Liver (tissue), 9 donors: ENCODE data around the gene DOCK1. TPM values are rescaled to one million over a fixed set of nuclear protein-coding genes. Genes with fewer than 3 reads are reported as not detected.

Source experiments
- DNase-seq: peaks from one replicate; pipeline ENCODE4 v3.0.0-alpha.2; 2017; ENCODE audit warnings: low spot score
- H3K27ac ChIP-seq, 2 donors: one replicate each; pipeline ENCODE4 v1.7.0; 2013; ENCODE audit warnings: inconsistent platforms in 2 of 2, low read length in 2 of 2, control low read depth in 1 of 2, low read depth in 1 of 2, mild to moderate bottlenecking in 1 of 2
- H3K27me3 ChIP-seq, 4 donors: one replicate each; pipeline versions ENCODE4 v1.6.1 to v1.7.0; 2013; ENCODE audit warnings: low read length in 3 of 4, inconsistent platforms in 1 of 4, mild to moderate bottlenecking in 1 of 4, moderate library complexity in 1 of 4; ENCODE audit not compliant: control insufficient read depth in 4 of 4, insufficient read depth in 4 of 4
- H3K36me3 ChIP-seq, 4 donors: one replicate each; pipeline versions ENCODE4 v1.6.1 to v1.7.0; 2013; ENCODE audit warnings: low read length in 3 of 4, mild to moderate bottlenecking in 3 of 4, low read depth in 1 of 4, moderate library complexity in 1 of 4; ENCODE audit not compliant: control insufficient read depth in 4 of 4, insufficient read depth in 3 of 4
- H3K4me1 ChIP-seq, 4 donors: one replicate each; pipeline versions ENCODE4 v1.6.1 to v1.7.0; 2013; ENCODE audit warnings: low read length in 3 of 4, mild to moderate bottlenecking in 3 of 4, moderate library complexity in 1 of 4; ENCODE audit not compliant: control insufficient read depth in 4 of 4, insufficient read depth in 4 of 4
- H3K4me3 ChIP-seq, 3 donors: one replicate each; pipeline versions ENCODE4 v1.6.1 to v1.7.0; 2013; ENCODE audit warnings: low read length in 3 of 3, control low read depth in 1 of 3, low read depth in 1 of 3, mild to moderate bottlenecking in 1 of 3
- H3K9ac ChIP-seq, 2 donors: one replicate each; pipeline ENCODE4 v1.7.0; 2013; ENCODE audit warnings: low read length in 2 of 2, mild to moderate bottlenecking in 2 of 2, moderate library complexity in 2 of 2, control low read depth in 1 of 2, low read depth in 1 of 2
- H3K9me3 ChIP-seq, 4 donors: one replicate each; pipeline versions ENCODE4 v1.6.1 to v1.7.0; 2013; ENCODE audit warnings: low read length in 3 of 4; ENCODE audit not compliant: control insufficient read depth in 4 of 4
- ATF3 ChIP-seq: IDR thresholded peaks from 2 replicates; pipeline ENCODE4 v1.6.1; 2016; ENCODE audit warnings: antibody characterized with exemption
- CTCF ChIP-seq: fragments of 150-350 bp; IDR thresholded peaks from 2 replicates; pipeline ENCODE4 v1.5.1; 2017; ENCODE audit warnings: improper control_type of control experiment, low read depth, low read length; ENCODE audit not compliant: missing input control
- EGR1 ChIP-seq, 2 donors: IDR thresholded peaks; 2 replicates each; pipeline ENCODE4 v1.6.1; 2016 to 2018; ENCODE audit warnings: antibody characterized with exemption in 2 of 2, low read depth in 2 of 2
- FOXA1 ChIP-seq: IDR thresholded peaks from 2 replicates; pipeline ENCODE4 v1.6.1; 2016; ENCODE audit warnings: antibody characterized with exemption
- FOXA2 ChIP-seq: IDR thresholded peaks from 2 replicates; pipeline ENCODE4 v1.6.1; 2016; ENCODE audit warnings: antibody characterized with exemption
- GABPA ChIP-seq, 2 donors: IDR thresholded peaks in 1 of 2; conservative IDR thresholded peaks in 1 of 2; 2 replicates each; pipeline ENCODE4 v1.6.1; 2016; ENCODE audit warnings: antibody characterized with exemption in 2 of 2, mild to moderate bottlenecking in 1 of 2, moderate library complexity in 1 of 2
- HNF4A ChIP-seq, 2 donors: conservative IDR thresholded peaks; 2 replicates each; pipeline ENCODE4 v1.6.1; 2016; ENCODE audit warnings: antibody characterized with exemption in 2 of 2, mild to moderate bottlenecking in 2 of 2
- HNF4G ChIP-seq: IDR thresholded peaks from 2 replicates; pipeline ENCODE4 v1.6.1; 2016; ENCODE audit warnings: antibody characterized with exemption
- MAX ChIP-seq: IDR thresholded peaks from 2 replicates; pipeline ENCODE4 v1.6.1; 2016; ENCODE audit warnings: antibody characterized with exemption
- NR2F2 ChIP-seq: IDR thresholded peaks from 2 replicates; pipeline ENCODE4 v1.6.1; 2016; ENCODE audit warnings: antibody characterized with exemption
- RAD21 ChIP-seq, 2 donors: IDR thresholded peaks; 2 replicates each; pipeline ENCODE4 v1.6.1; 2016; ENCODE audit warnings: antibody characterized with exemption in 2 of 2, mild to moderate bottlenecking in 2 of 2
- REST ChIP-seq: IDR thresholded peaks from 2 replicates; pipeline ENCODE4 v1.6.1; 2016; ENCODE audit warnings: antibody characterized with exemption, mild to moderate bottlenecking
- RXRA ChIP-seq, 2 donors: IDR thresholded peaks; 2 replicates each; pipeline ENCODE4 v1.6.1; 2017 to 2018; ENCODE audit warnings: antibody characterized with exemption in 2 of 2, mild to moderate bottlenecking in 1 of 2
- SP1 ChIP-seq: IDR thresholded peaks from 2 replicates; pipeline ENCODE4 v1.6.1; 2018; ENCODE audit warnings: antibody characterized with exemption, mild to moderate bottlenecking
- YY1 ChIP-seq: IDR thresholded peaks from 2 replicates; pipeline ENCODE4 v1.6.1; 2016; ENCODE audit warnings: antibody characterized with exemption, mild to moderate bottlenecking
- WGBS: extraction: QIAGEN DNeasy Blood & Tissue Kit; methylation state at CpG from one replicate; pipeline ENCODE4 v1.1.7; 2013; 5-methylcytosine and 5-hydroxymethylcytosine counted together
- polyA plus RNA-seq, 2 donors: library from polyadenylated mRNA; stranded (reverse) in 1 of 2; unstranded in 1 of 2; fragments of 200-250 nt in 1 of 2; fragments of >200 nt in 1 of 2; fragmentation: Nextera tagmentation in 1 of 2; extraction: Ambion mirVana in 1 of 2; gene quantifications; one replicate each; pipeline versions ENCODE4 v1.2.1 to v1.2.3, GENCODE V29; 2013 to 2015
- total RNA-seq, 2 donors: library from RNA; depleted of rRNA; stranded (reverse); fragments of >200 nt; gene quantifications; one replicate each; pipeline ENCODE4 v1.2.3, GENCODE V29; 2014
- donor health status: healthy.
- donor health status: healthy.
- donor health status: healthy.
- donor health status: healthy.
- donor health status: healthy.

DOCK1 gene
- total and polyA plus RNA-seq, 4 donors, result 3.8 to 28.8 (median 9.1) TPM

DNA sequence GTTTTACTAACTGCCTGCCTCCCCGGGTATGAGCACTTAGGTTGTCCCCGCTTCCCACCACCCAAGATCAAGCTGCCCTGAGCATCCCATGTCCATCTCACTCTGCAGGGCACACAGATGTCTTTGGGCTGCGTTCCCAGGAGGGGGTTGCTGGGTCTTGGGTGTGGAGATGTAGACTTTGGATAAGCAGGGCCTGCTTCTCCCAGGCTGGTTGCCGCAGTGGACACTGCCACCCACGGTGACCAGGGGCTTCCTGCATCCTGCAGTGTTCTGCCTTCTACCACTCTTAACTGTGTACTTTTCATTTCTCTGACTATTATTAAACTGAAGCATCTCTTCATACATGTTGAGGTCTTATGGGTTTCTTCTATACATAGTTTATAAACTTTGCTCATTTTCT is 70.0 kb downstream of the DOCK1 start:
- DNase-seq, result no peak
- Histone ChIP-seq H3K9me3 (no peaks in the 10 kb centered on the region), H3K27me3 (no peaks in the 10 kb centered on the region), H3K4me1 (peaks cover 0 to 11% (median 8%) of the 10 kb centered on the region in 4 donors), H3K36me3 (peaks cover 2 to 15% (median 5%) of the 10 kb centered on the region in 4 donors), H3K27ac (no peak overlapping the region), H3K4me3 (no peak overlapping the region), H3K9ac (no peak overlapping the region)
- 96% methylated on average over 5 of the region's 5 CpGs for WGBS
- TF ChIP-seq RAD21 (IDR thresholded peaks at IDR 0.05), result no peak
- TF ChIP-seq YY1, result no peak
- TF ChIP-seq NR2F2, result no peak
- no peak for TF ChIP-seq REST
- no peak for TF ChIP-seq FOXA1
- TF ChIP-seq CTCF, result no peak
- TF ChIP-seq MAX, result no peak

- no peak overlapping the region for H3K9ac ChIP-seq
- peaks cover 0 to 11% (median 7%) of the 10 kb centered on the region in 4 donors for H3K4me1 ChIP-seq
- DNase-seq, result no peak
- H3K9me3 ChIP-seq, result no peaks in the 10 kb centered on the region
- TF ChIP-seq MAX (no peak), YY1 (no peak), FOXA2 (no peak), CTCF (no peak), RAD21 (IDR thresholded peaks at IDR 0.05) (no peak), EGR1 (IDR thresholded peaks at IDR 0.05; ENCODE audit: low read depth in 2 of 2) (no peak), NR2F2 (no peak), HNF4G (no peak), ATF3 (no peak), REST (no peak), GABPA (IDR thresholded peaks at IDR 0.05 in 1 of 2, conservative IDR thresholded peaks at IDR 0.05 in 1 of 2) (no peak), FOXA1 (no peak), HNF4A (conservative IDR thresholded peaks at IDR 0.05) (no peak), SP1 (no peak), RXRA (IDR thresholded peaks at IDR 0.05) (no peak)
- peaks cover 2 to 15% (median 5%) of the 10 kb centered on the region in 4 donors for H3K36me3 ChIP-seq
- H3K27me3 ChIP-seq, result no peaks in the 10 kb centered on the region
- H3K27ac ChIP-seq, result no peak overlapping the region
- no peak overlapping the region for H3K4me3 ChIP-seq
- WGBS, result 84% methylated on average over 6 of the region's 6 CpGs
Observed at GRCh38 chr10:126977216-126977615, 72.0 kb downstream of the DOCK1 start.
